ENCODE measurements around the gene HDLBP.

HDLBP gene

DNA sequence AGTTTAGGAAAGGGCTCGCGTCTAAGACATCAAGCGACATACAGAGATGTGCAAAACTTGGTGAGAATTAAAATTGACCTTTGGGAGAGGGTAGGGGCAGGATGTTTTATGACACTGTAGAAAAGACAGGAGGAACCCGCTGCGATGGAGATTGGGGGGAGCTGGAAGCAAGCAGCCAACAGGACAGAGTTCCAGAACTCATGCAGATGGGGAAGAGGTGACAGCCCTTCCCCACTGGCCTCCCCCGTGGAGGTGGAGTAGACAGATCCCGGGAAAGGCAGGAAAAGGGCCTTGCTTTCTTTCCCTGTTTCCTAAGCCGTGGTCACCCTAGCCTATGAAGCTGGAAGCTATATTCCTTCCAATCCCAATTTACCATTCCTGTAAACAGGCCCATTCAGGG is 87.9 kb downstream of the HDLBP start:
- no peak for DNase-seq

DNA sequence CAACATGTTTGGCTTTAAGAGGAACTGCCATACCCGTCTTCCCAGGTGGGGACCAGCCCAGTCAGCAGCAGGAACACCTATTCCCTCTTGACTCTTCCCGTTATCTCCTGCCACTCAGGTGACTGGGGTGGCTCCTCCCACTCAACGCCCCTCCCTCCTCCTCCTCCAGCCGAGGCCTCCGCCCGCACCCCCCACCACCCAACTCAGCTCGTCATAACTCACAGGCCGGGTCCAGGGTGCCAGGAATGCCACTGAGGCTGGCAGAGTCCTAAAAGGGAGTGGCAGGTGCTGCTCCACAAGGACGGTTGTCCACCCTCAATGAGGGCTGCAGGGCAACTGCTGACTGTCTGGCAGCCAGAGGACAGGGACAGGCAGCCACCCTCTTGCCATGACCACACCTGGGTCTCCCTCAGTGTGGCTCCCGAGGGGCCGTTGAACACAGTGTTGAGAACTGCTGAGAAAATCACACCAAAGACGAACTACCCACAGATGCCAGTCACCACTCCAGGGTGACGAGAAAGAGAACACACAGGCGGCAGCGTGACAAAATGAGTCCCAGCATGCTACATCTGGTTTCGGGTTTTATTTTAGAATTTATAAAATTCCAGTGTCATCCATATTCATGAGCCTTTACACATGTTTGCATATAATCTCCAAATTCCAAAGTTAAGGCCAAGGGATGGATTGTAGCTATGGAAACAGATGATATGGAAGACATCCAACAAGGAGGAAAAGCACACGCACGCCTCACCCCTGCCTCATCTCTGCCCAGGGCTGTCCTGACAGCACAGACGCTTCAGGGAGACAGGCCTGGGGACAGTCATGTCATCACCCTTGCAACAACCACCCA is 88.5 kb downstream of the HDLBP start:
- no peak for DNase-seq

- DNase-seq, result no peak
Observed at GRCh38 chr2:241225983-241226382, 89.5 kb downstream of the HDLBP start.

GRCh38 chr2:241225545-241225944 is 89.9 kb downstream of the HDLBP start:
- no peak for DNase-seq

- no peak for DNase-seq
Observed at GRCh38 chr2:241224851-241225438, 90.5 kb downstream of the HDLBP start.

DNA sequence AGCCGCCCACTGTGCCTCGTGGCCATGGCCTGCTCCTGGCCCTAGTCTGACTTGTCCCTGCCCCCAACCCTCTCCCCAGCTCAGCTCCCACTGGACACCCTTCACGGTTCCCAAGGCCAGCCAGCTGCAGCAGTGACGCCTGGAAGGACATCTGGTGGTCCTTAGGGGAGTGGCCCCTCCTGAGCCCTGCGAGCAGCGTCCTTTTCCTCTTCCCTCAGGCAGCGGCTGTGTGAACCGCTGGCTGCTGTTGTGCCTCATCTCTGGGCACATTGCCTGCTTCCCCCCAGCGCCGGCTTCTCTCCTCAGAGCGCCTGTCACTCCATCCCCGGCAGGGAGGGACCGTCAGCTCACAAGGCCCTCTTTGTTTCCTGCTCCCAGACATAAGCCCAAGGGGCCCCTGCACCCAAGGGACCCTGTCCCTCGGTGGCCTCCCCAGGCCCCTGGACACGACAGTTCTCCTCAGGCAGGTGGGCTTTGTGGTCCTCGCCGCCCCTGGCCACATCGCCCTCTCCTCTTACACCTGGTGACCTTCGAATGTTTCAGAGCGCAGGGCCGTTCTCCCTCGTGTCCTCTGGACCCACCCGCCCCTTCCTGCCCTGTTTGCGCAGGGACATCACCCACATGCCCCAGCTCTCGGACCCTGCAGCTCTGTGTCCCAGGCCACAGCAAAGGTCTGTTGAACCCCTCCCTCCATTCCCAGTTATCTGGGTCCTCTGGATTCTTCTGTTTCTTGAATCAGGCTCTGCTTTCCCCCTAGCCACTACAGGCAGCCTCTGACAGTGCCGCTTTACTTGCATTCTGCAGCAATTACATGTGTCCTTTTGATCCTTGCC is 91.2 kb downstream of the HDLBP start:
- DNase-seq, result no peak

DNA sequence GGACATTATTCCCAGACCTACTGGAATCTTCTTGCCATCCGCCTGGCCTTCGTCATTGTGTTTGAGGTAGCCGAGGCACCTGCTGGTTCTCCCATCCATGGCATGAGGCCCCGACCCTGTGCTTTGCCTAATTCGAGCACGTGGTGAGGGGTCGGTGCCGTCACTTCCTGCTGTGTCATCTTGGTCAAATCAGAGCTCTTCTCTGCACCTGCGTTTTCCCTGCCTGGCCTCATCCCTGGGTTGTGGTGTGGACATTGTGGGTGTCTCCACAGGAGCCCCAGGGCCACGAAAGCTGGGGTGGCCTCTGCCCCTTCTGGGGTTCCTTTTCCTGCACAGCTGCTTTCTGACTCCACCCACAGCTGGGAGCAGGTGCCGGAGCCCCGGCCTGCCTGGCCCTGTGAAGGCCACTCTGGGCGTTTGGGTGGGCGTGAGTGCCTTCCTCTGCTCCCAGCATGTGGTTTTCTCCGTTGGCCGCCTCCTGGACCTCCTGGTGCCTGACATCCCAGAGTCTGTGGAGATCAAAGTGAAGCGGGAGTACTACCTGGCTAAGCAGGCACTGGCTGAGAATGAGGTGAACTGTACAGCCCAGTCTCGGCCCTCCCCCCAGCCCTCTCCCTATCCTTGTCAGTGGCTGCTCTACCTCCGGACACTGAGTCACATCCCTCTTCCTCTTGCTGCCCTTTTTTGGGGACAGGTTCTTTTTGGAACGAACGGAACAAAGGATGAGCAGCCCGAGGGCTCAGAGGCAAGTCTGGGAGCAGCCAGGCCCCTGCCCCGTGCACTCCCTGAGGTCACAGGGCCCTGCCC is 92.1 kb downstream of the HDLBP start:
- DNase-seq, result no peak

DNA sequence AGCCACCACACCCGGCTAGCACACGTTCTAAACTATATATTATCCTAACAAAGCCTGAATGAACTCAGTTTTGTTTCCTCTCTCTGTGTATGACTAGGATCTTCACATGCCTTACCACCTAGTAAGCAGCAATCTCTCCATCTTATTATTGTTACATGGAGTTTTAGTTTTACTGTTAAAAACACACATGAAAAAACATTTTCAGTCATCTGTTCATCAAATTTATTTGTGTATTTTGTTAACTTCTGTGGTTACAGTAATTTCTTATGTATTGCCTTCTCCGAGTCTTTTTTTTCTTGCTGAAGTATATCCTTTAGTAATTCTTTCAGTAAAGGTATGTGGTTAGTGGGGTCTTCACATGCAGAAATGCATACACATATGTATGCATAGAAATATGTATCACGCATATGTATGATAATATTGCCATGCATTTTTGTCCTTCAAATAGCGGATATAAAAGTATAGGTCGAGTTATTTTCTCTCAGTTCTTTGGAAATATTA is 95.6 kb downstream of the HDLBP start:
- DNase-seq, result no peak

DNA sequence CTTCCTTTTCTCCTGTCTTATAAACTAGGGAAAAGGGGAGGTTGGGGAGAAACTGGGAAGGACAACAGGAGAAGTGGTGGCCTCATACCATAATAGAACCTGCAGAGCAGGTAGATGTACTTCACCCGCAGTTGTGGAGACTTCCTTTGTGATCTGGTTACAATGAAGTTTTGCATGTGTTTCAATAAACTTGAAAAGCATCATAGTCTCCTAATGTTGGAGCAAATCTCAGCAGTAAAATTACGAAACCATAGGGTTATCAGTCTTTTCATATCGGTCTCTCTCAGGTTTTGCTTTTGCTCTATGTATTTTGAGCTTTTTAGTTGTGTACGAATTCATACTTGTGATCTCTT is 96.5 kb downstream of the HDLBP start:
- no peak for DNase-seq

GRCh38 chr2:241218131-241219029 is 97.1 kb downstream of the HDLBP start:
- peak; percentile 16 for DNase-seq

GRCh38 chr2:241217320-241218031 is 98.0 kb downstream of the HDLBP start:
- peak; percentile 33 for DNase-seq

- DNase-seq, result no peak
Observed at GRCh38 chr2:241216211-241216761, 99.2 kb downstream of the HDLBP start.

DNA sequence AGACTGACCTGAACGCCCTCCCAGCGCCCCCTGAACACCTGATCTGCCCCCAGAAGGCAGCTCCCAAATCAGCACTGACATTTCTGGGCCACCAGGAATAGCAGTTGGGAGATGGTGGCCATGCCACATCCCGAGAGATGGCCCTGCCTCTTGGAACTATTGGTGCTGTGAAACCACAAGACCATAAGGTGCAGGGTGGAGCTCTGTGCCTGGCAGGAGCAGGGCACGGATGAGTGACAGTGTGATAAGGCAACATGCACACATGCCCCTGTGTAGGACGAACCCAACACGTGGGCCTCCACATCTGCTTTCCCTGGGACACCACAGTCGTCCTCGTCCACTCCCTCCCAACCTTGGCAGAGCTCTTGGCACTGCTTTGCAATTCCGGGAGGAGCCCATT is 100.1 kb downstream of the HDLBP start:
- DNase-seq, result no peak

DNA sequence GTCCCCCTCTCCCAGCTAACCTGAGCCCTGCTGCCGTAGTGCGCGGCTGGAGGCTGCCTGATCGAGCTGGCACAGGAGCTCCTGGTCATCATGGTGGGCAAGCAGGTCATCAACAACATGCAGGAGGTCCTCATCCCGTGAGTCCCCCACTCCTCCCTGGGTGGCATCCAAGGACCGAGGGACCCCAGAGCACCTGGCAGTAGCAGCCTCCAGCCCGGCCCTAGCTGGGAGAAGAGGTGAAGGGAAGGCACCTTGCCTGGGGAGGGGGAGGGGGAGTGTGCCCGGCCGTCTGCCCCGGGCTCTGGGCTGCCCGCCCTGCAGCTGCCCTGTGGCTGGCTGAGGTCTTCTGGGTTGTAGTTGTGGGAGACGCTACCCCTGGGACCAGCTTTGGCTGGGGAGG is 100.7 kb downstream of the HDLBP start:
- DNase-seq, result no peak

DNA sequence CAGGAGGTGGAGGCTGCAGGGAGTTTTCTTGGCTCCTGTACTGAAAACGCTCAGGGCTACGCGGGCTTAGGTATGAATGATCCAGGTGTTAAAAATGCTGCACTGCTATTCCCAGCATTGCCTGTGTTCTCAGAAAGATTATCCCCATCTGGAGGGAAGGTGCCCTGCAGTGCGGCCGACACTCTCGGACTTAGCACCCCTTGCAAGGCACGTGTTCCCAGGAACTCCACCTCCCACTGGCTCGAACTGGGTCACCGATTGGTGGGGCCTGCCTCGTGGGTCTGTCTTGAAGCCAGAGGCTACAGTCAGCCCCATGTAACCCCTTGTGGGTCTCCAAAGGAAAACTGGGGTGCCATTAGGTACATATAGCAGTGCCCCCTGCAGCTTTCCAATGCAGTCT is 101.3 kb downstream of the HDLBP start:
- no peak for DNase-seq

DNA sequence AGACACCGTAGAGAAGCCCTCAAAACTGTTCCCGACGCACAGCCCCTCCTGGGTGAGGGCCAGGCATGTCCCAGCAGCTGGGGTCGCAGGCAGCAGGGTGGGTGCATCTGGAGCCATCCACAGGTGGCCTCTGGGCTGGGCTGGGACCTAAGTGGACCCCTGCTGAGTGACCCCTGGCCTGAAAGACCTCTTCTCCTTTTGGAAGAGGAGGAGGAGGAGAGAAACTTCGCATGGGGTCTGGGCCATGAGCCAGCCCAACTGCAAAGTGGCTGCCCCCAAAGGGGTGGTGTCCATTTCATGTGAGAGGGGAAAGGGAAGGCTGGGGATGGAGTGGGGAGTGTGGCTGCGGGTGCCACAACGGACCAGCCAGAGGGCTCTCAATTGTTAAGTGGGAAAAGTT is 101.9 kb downstream of the HDLBP start:
- no peak for DNase-seq

GRCh38 chr2:241213041-241213440 is 102.4 kb downstream of the HDLBP start:
- DNase-seq, result no peak

- no peak for DNase-seq
Observed at GRCh38 chr2:241211276-241211675, 104.2 kb downstream of the HDLBP start.

DNA sequence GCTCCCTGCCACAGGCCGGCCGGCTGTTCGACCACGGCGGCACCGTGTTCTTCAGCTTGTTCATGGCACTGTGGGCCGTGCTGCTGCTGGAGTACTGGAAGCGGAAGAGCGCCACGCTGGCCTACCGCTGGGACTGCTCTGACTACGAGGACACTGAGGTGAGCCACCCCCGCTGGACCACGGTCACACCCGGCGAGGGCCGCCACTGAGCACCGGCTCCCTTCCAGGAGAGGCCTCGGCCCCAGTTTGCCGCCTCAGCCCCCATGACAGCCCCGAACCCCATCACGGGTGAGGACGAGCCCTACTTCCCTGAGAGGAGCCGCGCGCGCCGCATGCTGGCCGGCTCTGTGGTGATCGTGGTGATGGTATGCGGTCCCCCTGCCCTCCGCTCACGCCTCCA is 106.2 kb downstream of the HDLBP start:
- no peak for DNase-seq

DNA sequence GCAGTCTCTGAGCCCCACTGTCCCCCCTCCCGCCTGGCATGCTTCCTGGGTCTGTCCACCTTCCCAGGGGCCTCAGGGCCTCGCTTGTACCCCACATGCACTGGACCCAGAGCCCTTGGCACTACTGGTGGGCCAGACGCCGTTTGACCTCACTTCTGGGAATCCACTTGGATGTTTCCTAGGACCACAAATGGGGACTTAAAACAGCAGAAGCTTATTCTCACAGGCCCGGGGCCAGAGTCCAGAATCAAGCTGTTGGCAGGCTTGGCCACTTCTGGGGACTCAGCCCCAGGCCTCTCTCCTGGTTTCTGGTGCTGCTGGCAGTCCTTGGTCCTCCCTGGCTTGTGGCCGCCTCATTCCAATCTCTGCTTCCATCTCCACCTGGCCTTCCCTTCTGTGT is 107.4 kb downstream of the HDLBP start:
- no peak for DNase-seq

- no peak for DNase-seq
Observed at GRCh38 chr2:241207641-241208040, 107.8 kb downstream of the HDLBP start.

Data from NCI-H526 treated with DMSO at 0.1 percent for 48 hours (cell line).